HG02938 (cell line): ENCODE measurements around the gene GGA1.
"Not testable (repeated sequence)": the region's sequence is repeated elsewhere in the genome, so short reads cannot be mapped to it uniquely, and the experiment has no call there.

Source experiments
- ATAC-seq: cut with Tn5 transposase; IDR thresholded peaks from one replicate; pipeline ENCODE4 v1.9.1; 2021; ENCODE audit warnings: mild to moderate bottlenecking, moderate library complexity; ENCODE audit not compliant: unreplicated experiment

The GGA1 gene

DNA sequence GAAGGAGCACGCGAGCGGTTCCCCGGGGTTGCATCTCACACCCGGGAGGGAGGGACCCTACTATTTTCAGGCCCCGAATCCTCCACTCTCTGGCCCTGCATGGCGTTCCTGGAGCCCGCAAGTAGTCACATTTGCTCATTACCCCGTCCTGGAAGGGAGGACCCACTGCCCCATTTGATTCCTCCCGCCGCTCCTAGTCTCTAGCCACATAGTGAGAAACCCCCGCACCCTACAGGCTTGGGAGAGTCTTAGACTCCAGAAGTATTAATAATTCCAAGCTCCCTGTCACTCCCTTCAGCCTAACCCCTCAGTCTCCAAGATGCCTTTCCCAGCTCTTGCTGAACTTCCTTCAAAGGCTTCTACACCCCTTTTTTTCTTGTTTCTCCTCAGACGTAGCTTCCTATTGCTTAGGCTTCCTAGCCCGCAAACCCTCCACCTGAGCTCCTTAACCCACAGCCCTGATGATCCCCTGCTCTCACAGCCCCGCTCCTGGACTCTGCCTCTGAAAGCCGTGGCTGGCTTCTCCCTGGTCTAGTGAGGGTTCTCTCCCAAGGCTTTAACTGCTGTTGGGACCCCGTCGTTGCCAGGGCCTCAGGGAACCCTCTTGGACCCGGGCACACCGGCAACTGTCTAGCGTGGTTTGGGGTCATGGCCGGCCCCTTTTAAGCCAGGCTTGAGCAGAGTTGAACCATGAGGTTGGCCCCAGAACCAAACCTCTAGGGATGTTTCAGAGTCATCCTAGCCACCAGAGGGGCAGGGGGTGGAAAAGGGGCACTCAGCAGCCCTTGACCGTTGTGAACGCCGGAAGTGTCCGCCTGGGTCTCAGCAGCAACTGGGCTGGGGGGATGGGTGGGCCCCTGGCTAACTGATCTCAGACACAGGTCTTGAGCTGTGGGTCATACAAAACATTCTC, 862 bp downstream of the GGA1 start:
- peak; percentile 2 for ATAC-seq

DNA sequence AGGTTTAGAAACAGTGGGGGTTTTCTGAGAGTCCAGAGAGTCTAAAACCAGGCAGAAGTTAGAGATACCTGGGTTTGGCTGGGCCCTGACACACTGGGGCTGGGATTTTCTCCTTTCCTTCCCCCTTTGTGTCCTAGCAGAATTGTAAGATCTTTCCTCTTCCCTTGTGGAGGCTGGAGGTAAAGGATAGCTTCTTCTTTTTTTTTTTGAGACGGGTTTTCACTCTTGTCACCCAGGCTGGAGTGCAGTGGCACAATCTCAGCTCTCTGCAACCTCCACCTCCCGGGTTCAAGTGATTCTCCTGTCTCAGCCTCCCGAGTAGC, 1.5 kb downstream of the GGA1 start:
- not testable (repeated sequence) for ATAC-seq

DNA sequence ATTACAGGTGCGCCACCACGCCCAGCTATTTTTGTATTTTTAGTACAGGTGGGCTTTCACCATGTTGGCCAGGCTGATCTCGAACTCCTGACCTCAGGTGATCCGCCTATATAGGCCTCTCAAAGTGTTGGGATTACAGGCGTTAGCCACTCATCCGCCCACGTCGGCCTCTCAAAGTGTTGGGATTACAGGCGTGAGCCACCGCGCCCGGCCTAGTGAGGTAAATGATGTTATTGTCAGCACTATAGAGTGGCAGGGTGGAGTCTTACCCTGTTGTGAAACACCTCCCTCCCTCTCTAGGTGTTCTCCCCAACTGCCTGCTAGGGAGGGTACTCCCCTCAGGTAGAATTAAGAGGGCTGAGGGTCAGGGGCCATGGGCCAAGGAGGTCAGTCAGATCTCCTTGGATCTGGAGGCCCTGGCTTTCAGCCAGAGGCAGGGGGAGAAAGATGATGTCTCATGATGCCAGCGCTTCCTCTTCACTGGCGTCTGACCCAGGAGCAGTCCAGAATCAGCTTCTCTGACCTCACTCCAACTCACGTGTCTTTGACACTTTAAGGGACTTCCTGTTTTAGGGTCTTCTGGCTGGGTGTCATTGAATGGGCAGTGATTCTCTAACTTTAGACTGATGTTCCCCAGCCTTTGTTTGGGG, 2.0 kb downstream of the GGA1 start:
- no peak for ATAC-seq

DNA sequence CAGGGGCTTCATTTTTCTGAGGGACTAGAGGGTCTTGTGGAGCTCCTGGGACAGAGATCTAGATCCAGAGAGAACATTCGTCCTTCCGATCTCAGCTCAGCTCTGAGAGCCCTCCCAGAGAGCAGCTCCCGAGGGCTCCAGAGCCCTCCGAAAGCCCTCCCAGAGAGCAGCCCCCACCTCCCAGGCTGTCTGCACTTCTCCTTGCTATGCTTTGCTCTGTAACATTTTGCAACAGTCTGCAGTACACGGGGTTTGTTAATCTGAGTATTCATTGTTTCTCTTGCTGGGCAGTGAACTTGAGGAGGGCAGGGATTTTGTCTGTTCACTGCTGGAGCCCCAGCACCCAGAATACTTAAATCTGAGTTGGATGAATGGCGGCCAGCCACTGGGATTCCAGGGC, 2.6 kb downstream of the GGA1 start:
- ATAC-seq, result no peak

DNA sequence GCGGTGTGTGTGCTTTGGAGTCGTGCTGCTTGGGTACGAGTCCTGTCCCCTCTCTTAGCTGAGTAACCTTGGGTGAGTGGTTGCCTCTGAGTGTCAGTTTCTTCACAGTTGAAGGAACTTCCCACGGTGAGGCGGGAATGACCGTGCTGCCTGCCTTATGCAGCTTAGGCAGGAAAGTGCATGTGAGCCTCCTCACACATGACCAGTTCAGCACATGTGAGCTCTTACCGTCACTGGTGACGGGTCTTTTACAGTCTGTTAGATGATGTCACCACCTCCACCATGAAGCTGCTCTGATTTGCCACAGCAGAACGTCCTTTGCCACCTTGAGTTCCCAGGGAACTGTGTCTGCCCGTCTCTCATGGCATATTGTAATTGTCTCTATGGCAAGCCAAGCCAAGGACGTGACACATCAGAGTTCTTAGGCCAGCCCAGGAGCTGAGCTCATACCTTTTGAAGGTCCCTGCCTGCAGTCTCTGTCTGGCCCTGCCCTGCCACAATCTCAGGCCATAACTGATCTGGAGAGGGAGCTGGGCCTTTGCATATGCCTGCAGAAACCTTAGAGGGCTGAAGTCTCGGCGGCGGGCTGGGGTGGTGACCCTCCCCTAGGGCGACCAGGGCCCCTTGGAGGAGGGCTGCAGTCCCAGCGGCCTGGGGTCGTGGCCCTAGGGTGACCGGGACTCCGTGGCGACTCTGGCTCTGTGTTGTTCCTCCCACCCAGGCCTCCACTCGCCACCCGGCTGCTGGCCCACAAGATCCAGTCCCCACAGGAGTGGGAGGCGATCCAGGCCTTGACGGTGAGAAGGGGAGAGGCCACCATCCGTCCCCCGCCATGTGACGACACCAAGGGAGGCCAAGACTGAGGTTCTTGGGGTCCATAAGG, 7.8 kb downstream of the GGA1 start:
- no peak for ATAC-seq

DNA sequence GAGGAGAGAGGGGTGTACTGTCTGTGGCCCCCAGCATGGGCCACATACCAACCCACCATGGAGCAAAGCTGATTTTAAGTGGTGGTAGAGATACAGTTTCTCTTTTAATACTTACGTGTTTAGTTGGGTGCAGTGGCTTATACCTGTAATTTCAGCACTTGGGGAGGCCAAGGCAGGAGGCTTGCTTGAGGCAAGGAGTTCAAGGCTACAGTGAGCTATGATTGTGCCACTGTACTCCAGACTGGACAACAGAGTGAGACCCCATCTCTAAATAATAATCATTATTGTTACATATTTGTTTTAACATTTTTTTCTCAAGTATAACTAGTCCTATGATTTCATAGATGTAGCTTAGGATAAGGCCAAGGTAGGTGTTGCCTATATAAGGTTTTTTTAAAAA, 8.8 kb downstream of the GGA1 start:
- ATAC-seq, result no peak

DNA sequence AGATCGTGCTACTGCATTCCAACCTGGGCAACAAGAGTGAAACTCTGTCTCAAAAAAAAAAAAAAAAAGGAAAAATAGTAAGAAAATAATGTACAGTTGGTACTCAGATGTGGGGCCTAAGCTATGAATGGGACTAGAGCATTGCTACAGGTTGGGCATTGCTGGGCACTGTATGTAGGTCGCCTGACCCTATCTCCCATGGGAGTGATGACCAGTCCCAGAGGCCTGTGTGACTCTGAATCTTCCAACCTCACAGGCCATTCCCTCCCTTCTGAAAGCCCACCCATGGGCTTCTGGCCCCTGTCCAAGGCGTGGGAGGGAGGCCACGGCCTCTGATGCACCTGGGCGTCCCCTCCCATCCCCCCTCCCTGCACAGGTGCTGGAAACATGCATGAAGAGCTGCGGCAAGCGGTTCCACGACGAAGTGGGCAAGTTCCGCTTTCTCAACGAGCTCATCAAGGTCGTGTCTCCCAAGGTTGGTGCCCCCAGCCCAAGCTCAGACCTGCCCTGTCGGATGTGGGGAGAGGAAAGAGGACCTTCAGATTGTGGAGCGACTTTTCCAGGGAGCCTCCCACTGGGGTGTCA, 9.5 kb downstream of the GGA1 start:
- ATAC-seq, result no peak

DNA sequence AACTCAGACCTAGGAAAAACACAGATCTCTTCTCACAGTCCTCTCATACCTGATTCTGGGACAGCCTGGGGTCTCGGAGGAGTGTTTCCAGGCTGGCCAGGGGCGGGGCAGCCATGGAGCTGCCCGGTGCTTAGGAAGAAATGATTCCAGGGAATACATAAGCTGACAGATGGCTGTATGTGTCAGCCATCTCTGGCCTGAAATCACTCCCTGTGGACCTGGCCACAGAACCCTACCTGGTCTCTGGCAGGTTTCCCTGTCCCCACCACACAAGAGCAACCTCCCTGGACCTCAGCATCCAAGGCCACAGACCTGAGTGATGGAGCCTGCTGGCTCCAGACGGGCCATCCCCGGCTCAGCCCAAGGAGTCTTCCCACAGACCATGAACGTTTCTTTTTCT, 10.0 kb downstream of the GGA1 start:
- no peak for ATAC-seq

DNA sequence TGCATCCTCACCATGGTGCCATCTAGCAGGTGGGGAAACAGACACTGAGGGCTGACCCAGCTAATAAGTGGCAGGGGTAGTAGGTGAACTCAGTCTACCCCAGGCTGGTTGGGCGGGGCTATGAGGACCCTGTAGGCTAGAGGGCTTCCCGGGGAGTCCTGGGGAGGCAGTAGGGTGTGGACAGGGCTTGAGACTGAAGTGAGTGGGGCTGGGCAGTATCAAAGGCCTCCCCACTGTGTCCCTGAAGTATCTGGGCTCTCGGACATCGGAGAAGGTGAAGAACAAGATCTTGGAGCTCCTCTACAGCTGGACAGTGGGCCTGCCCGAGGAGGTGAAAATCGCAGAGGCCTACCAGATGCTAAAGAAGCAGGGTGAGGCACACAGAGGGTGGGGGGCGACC, 11.4 kb downstream of the GGA1 start:
- no peak for ATAC-seq

DNA sequence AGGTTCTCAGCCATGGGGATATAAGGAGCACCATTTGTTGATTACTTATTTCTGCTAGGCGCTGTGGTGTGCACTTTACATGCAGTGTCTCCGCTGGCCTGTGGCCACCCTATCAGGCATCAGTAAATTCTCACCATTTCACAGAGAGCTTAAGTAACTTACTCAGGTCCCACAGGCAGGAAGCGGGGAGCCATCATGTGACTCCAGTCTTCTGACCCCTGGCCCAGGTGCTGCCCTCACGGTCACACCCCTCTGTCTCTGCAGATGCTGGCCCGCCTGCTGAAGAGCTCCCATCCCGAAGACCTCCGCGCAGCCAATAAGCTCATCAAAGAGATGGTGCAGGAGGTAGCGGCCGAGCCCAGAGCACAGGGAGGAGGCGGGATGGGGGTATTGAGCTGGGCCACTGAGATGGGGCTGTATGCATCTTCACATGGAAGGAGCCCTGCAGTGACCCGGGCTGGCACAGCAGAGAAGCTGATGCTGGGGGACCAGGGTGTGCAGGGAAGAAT, 12.8 kb downstream of the GGA1 start:
- no peak for ATAC-seq

DNA sequence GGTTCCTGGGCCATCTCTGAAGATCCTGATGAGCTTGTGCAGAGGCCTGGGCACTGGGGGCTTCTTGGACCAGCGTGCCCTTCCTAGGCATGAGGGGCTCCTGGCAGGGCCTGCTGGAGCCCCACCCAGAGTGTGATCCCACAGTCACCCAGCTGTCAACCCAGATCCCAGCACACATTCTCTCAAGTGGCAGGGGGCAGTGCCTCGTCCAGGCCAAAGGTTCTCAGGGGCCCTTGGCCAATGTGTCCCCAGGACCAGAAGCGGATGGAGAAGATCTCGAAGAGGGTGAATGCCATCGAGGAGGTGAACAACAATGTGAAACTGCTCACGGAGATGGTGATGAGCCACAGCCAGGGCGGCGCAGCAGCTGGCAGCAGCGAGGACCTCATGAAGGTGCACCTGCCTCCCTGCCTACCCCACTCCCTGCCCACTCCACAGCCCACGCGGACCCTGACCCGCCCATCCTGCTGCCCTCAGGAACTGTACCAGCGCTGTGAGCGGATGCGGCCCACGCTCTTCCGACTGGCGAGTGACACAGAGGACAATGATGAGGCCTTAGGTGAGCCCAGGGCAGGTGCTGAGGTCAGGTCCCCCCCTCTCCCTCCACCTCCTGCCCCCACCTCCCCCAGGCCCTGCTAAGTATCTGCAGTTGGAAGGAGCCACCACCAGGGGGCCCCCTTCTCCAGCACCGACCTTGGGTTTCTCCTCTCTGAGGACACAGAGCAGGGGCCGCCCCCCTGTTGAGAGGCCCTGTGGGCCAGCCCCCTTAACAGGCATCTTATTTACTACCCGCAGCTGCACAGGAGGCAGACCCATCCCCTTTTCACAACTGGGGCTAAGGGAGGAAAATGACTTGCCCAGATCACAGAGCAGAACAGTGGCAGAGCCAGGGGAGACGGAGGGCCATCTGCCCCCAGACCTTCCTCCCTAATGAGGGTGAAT, 14.7 kb downstream of the GGA1 start:
- ATAC-seq, result no peak

DNA sequence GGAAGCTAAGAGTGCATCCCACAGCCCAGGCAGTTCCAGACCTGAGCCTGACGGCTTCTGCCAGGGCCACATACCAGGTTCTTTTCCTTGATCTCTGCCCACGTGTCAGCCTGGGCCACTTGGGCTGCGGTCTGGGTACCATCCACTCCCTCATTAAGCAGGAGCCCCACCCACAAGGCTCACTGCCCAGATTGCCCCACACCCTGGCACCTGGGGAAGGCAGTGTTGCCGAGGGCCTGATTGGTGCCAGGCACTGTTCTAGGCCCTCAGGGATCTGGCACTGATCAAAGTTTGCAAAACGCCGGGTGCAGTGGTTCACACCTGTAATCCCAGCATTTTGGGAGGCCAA, 15.4 kb downstream of the GGA1 start:
- no peak for ATAC-seq

DNA sequence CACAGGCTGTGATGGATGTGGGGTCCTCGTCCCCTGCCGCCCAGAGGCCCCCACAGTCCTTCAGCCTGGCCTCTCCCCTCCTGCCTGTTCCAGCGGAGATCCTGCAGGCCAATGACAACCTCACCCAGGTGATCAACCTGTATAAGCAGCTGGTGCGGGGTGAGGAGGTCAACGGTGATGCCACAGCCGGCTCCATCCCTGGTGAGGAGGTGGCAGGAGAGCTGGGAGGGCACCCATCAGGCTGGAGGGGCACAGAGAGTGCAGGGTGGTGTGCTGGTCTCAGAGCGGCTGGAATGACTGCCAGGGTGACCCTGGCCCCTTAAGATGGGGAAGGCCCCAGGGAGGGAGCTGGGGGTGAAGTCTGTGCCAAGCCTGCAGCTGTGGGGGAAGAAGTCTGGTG, 16.2 kb downstream of the GGA1 start:
- no peak for ATAC-seq

DNA sequence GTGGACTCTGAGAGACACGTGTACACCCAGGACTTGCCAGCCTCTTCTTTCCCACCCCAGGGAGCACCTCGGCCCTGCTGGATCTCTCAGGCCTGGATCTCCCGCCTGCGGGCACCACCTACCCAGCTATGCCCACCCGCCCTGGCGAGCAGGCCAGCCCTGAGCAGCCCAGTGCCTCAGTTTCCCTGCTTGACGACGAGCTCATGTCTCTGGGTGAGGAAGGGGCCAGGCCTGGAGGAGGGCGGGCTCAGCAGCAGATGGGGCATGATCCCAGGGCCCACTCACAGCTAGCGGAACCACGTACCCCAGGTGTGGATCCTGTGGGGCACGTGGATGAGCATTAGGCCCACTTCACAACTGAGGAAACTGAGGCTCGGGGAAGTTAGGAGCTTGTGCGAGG, 17.1 kb downstream of the GGA1 start:
- ATAC-seq, result no peak

DNA sequence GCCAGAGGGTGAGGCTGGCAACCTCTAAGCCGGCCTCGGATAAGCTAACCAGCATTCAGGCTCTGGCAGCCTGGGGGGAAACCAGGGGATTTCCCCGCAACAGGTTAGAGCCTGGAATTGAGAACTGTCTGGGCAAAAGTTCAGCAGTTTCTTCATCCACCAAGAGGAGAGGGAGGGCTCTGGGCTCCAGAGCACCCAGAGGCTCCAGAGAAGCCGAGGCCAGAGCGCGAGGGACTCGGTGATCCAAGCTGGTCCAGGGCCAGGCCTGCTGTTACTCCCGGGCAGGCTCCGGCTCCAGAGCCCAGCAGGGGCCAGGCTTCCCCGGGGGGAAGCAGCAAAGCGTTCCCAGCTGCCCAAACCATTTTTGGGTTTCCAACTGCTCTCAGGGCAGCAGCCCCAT, 17.5 kb downstream of the GGA1 start:
- no peak for ATAC-seq

DNA sequence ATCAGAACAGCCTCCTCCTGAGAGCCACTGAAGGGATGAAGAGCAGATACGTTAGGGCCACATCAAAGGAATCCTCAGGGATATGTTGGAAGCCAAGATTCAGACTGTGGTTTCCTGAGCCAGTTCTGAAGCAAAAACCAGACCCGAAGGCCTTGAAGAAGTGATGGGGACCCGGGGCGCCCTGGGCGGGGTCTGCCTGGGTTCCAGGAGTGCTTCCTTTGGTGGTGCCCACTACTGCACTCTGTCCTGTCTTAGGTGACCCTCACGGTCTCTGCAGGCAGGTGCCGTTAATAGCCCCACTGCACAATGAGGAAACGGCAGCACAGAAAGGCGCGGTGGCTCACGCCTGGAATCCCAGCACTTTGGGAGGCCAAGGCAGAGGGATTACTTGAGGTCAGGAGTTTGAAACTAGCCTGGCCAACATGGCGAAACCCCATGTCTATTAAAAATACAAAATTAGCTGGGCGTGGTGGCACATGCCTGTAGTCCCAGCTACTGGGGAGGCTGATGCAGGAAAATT, 18.0 kb downstream of the GGA1 start:
- no peak for ATAC-seq

DNA sequence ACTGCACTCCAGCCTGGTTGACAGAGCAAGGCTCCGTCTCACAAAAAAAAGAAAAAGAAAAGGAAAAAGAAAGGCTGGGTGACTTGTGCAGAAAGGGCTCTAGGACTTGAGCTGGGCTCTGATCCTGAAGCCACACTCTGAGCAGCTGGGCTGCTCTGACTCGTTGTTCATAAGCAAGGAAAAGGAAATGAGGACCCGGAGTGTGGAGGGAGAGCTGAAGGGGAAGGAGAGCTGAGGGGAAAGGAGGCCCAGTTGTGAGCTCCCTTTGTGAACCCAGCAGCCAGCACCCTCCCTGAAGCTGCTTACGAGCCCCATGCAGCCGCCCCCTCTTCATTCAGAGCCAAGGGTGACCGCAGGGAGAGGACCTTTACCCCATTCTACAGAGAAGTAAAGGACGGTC, 18.5 kb downstream of the GGA1 start:
- no peak for ATAC-seq

DNA sequence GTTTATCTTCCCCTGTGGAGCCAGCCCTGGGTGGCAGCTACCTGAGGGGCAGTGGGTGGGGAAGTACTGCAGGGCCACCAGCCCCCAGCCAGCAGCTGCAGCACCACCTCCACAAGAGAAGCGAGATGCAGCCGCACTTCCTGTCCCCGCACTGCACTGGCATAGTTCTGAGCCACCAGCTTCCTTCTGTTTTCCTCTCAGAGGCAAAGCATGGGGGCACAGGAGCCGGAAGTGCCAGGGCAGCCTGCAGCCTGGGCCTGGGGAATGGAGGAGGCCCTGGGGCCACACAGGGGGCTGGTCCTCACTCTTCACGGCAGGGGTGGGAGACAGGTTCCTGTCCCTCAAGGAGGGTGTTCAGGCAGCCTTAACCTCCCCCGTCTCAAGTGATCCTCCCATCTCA, 18.9 kb downstream of the GGA1 start:
- no peak for ATAC-seq

DNA sequence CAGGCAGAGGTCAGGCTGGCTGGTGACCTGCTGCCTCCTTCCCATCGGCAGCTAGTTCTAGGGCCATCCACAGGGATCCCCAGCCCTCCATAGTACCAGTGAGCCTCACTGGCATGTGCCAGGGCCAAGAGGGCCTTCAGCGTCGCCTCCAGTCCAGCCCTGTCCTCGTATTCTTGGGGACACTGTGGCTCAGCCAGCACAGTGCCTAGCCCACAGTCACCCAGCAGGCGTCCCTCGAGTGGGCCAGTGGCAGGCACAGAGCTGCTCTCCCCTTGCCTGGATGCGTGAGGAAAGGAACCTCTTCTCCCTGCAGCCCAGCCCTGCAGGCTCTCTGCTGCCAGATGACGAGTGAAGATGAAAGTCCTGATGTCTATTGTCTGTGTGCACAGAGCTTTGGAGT, 20.2 kb downstream of the GGA1 start:
- no peak for ATAC-seq

DNA sequence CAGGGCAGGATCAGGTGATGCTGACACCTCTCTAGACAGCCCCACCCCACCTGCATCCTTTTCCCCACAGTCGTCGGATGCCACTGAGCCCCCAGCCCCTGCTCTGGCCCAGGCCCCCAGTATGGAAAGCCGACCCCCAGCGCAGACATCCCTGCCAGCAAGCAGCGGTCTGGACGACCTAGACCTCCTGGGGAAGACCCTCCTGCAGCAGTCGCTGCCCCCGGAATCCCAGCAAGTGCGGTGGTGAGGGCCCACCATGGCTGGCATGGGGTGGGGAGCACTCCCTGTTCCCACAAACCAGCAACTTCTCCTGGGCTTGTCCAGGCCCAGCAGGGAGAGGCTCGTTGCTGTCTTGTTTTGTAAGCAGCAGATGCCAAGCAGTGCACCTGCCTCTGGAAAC, 21.3 kb downstream of the GGA1 start:
- ATAC-seq, result no peak
